Erythroblast (primary cell): Measurements from ENCODE around the gene CNGB1.
"Not testable (repeated sequence)": the region's sequence is repeated elsewhere in the genome, so short reads cannot be mapped to it uniquely, and the experiment has no call there.

Experiments
- DNase-seq, 2 experiments: peaks; one replicate each; lab custom pipeline; 2025; lab: John Stamatoyannopoulos, UW
- GATA1 ChIP-seq: IDR thresholded peaks from 2 replicates; pipeline ENCODE4 v1.6.1; 2011; ENCODE audit warnings: low read depth, mild to moderate bottlenecking, control low read depth, low read length, moderate library complexity
- POLR2A ChIP-seq: IDR thresholded peaks from 2 replicates; pipeline ENCODE4 v1.6.1; 2011; ENCODE audit warnings: mild to moderate bottlenecking, low read length

CNGB1 gene

DNA sequence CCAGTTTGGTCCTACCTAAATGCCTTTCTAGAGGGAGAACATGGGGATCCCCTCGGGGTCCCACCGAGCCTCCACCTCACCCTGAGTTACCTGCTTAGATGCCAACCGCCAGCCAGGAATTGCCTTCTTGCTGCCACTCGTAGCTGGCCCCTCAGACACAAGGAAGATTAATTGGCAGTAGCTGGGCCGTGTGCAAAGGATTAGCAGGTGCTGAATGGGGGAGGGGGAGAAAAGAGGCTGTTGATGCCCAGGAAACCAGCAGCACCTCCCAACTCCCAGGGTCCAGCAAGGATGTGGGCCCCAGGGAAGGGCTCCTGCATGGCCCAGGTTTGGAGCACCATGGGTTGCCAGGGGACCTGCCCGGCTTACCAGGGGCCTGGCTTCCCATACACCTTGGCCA, at the start of gene CNGB1:
Gene CNGB1 (minus strand): TSS at position 159 of the 400 bp plus-strand sequence. CDS start 3,842 bp downstream, outside the sequence.
- no peak for DNase-seq
- TF ChIP-seq POLR2A (no peak), GATA1 (no peak)

DNA sequence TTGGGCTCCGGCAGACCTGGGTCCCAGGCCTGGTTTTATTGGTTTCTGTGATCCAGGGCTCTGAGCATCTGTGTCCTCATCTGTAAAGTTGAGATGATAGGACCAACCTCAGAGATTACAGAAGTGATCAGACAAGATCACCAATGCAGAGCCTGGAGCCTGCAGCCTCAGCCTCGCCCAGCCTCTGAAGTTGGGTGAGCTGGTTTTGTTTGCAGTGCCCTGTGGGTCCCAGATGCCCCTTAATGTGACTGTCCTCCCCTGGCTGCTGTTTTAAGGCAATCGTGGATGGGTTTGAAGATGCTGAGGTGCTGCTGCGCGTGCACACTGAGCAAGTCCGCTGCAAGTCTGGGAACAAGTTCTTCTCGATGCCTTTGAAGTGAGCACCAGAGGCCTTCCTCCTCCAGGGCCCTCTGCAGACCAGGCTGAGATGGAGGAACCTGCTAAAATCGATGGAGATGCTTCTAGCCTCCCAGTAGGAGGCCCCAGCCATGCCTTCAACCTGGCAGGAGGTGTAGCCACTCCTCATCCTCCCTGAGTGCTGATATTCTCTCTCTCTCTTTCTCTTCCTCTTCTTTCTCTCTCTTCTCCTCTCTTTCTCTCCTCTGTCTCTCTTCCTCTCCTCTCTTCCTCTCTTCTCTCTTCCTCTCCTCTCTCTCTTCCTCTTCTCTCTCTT, 49.1 kb upstream of the CNGB1 start:
- TF ChIP-seq GATA1, result no peak
- TF ChIP-seq POLR2A, result no peak
- no peak for DNase-seq

DNA sequence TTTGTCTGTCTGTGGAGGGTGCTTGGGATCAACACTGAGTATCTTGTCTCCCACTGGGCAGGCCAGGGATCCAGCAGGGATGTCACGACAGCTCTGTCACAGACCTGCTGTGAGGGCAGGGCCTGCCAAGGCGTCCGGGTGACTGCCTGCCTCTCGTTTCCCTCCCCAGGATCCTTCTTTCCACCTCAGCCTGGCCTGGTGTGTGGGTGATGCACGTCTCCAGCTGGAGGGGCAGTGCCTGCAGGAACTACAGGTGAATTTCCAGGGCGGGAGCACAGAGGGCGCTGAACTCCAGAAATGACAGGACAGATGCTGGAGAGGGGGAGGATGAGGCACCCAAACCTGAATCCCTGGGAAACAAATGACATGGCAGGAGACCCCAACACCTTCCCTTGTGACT, 47.9 kb upstream of the CNGB1 start:
- TF ChIP-seq POLR2A (no peak), GATA1 (no peak)
- no peak for DNase-seq

DNA sequence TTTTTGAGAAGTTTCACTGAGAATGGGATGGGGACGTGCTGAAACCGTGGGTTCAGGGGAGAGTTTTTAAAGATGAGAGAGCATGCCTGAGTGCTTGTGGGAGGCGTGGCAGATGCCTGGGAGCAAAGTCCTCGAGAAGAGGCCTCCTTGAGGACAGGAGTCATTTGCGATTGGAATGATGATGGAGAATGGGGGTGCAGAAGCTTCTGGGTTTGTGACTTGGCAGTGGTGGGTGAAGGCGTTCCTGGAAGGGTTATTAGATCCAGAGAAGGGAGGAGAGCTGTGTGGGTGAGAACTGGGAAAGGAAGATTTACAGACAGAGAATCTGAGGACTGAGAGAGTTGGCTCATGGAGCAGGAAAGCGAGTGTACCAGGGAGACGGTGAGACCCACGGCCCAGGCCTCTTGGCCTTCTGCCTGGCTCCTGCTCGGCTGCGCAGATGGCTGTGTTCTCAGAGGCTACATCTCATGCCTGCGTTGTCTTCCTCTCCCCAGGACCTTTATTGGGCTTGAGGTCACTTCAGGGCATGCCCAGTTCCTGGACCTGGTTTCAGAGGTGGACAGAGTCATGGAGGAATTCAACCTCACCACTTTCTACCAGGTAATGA, 46.0 kb upstream of the CNGB1 start:
- TF ChIP-seq GATA1, result no peak
- TF ChIP-seq POLR2A, result no peak
- DNase-seq, result no peak

- no peak for TF ChIP-seq GATA1
- TF ChIP-seq POLR2A, result no peak
- no peak for DNase-seq
Measured at GRCh38 chr16:58013201-58013956, 42.5 kb upstream of the CNGB1 start.

DNA sequence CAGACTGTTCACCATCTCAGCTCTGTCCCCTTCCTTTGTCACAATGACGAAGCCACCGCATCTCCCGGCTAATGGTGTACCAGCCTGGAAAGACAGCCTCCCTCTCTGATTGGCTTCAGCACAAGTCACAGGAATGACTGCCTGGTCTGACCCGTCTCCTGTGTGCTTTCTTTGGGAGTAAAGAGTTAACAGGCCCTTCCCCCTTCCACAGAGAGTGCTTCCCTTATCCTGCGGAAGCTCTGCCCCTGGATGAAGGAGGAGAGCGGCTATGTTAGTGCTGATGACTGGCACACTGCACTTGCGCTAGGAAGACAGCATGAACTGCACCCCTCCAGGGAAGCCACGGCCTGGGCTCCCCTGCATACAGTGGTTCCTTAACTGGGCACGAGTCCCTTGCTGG, 41.6 kb upstream of the CNGB1 start:
- TF ChIP-seq GATA1 (no peak), POLR2A (no peak)
- DNase-seq, result no peak

DNA sequence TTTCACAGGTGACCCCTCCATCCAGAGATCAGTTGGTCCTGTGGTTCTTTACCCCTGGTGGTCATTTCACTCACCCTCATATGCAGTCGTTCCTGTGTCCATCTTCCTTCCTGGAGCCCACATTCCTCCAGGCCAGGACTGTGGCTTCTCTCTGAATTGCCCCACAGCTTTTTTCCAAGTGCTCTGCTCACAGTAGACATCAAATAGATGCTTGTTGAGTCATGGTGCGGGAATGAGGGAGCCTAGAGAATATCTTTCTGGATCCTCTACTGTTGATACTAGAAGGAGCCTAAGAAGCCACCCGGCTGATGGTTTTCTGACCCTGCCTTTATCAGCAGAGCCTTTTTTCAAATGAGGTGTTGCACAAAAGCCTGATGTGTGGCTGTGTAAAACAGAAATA, 40.7 kb upstream of the CNGB1 start:
- no peak for DNase-seq
- TF ChIP-seq GATA1 (no peak), POLR2A (no peak)

- no peak for DNase-seq
- TF ChIP-seq POLR2A (no peak), GATA1 (no peak)
Measured at GRCh38 chr16:58010886-58011285, 40.0 kb upstream of the CNGB1 start.

- DNase-seq, result no peak
- TF ChIP-seq POLR2A, result no peak
- no peak for TF ChIP-seq GATA1
Measured at GRCh38 chr16:58009856-58010416, 39.0 kb upstream of the CNGB1 start.

- DNase-seq, result not testable (repeated sequence)
Measured at GRCh38 chr16:58004736-58005135, 33.8 kb upstream of the CNGB1 start.

- DNase-seq, result no peak
- TF ChIP-seq POLR2A, result no peak
- TF ChIP-seq GATA1, result no peak
Measured at GRCh38 chr16:58002936-58003335, 32.0 kb upstream of the CNGB1 start.

- TF ChIP-seq POLR2A, result no peak
- no peak for TF ChIP-seq GATA1
- no peak for DNase-seq
Measured at GRCh38 chr16:58002416-58002800, 31.5 kb upstream of the CNGB1 start.

- TF ChIP-seq POLR2A, result no peak
- TF ChIP-seq GATA1, result no peak
- peak; percentile 36 to 39 for DNase-seq
Measured at GRCh38 chr16:58001781-58002415, 31.0 kb upstream of the CNGB1 start.
